Daoy (cell line): ENCODE data around the gene FAM110D. TPM values are rescaled to one million over a fixed set of nuclear protein-coding genes. Genes with fewer than 3 reads are reported as not detected.

Source experiments
- DNase-seq: peaks from one replicate; pipeline ENCODE4 v3.0.0-alpha.2; 2015; ENCODE audit warnings: low read depth
- total RNA-seq: library from RNA; depleted of rRNA; stranded (reverse); fragments of >200 nt; shearing (Covaris generic); gene quantifications from 2 replicates; pipeline ENCODE4 v1.2.3, GENCODE V29; 2014

The FAM110D gene
- total RNA-seq, 1 experiment from 2014 or later = 0.51 TPM

DNA sequence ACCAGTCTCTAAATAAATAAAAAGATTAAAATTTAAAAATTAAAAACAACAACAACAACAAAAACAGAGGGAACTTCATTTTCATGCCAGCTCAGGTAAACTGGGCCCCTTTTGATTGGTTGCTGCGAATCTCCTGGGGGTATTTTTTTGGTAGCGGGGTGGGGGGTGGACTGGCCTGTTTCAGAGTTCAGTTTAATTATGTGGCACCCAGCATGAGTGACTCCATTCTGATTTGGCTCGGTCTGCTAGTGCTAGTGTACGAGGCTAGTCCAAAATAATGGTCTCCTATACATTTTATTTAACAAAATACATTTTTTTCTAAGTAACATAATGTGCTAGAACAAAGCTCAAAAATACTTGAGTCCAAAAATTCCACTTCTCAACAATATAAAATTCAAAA is 29.1 kb upstream of the FAM110D start:
- DNase-seq = no peak

DNA sequence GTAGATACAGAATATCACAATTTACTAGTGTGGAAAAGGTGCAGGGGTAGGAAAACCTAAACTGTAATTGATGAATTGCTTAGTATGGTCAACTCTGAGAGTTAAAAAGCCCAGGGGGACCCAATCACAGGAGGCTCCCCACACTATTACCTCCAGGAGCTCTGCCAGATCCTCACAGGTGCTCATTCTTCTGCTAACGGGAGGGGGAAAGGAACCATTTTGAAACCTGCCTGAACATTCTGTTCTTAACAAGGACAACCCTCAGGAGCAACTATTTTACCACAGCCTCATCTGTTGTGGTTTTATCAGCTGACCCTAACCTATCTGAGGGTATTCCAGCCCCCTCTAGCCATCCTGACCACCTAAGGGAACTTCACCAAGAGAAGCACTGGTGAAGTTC is 28.2 kb upstream of the FAM110D start:
- no peak for DNase-seq

DNA sequence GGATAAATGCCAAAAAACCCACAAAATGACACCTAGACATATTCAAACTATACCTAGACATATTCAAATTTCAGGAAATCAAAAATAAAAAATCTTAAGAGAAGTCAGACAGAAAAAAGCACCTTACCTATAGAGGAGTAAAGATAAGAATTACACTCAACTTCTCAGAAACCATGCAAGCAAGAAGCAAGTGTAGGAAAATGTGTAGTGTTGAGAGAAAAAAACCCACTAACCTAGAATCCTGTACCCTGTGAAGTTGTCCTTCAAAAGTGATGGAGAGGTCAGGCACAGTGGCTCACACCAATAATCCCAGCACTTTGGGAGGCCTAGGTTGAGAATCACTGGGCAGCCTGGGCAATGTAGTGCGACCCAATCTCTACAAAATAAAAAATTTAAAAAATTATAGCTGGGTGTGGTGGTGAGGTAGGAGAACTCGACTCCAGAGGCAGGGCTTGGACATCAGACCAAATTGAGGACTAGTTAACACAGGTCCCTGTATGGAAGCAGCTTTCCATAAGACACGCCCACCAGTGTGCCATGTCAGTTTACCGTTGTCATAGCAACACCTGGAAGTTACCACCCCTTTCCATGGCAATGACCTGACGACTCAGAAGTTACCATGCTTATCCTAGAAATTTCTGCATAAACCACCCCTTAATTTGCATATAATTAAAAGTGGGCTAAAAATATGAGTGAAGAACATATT is 26.6 kb upstream of the FAM110D start:
- DNase-seq = peak; percentile 25

DNA sequence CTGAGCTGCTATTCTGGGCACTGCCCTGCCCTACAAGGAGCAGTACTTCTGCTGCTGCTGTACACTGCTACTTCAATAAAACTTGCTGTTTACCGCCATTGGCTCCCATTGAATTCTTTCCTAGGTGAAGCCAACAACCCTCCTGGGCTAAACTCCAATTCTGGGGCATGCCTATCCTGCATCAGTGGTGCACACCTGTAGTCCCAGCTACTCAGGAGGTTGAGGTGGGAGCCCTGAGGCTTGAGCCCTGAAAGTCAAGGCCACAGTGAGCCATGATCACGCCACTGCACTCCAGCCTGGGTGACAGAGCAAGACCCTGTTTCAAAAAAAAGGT is 26.1 kb upstream of the FAM110D start:
- DNase-seq = no peak

DNA sequence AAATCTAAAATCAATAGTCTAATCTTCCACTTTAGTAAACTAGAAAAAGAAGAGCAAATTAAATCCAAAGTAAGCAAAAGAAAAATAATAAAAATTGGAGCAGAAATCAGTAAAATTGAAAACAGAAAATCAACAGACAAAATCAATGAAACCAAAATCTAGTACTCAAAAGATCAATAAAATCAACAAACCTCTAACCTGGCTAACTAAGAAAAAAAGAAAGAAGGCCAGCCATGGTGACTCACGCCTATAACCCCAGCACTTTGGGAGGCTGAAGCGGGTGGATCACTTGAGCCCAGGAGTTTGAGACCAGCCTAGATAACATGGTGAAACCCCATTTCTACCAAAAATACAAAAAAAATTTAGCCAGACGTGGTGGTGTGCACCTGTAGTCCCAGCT is 24.4 kb upstream of the FAM110D start:
- no peak for DNase-seq

DNA sequence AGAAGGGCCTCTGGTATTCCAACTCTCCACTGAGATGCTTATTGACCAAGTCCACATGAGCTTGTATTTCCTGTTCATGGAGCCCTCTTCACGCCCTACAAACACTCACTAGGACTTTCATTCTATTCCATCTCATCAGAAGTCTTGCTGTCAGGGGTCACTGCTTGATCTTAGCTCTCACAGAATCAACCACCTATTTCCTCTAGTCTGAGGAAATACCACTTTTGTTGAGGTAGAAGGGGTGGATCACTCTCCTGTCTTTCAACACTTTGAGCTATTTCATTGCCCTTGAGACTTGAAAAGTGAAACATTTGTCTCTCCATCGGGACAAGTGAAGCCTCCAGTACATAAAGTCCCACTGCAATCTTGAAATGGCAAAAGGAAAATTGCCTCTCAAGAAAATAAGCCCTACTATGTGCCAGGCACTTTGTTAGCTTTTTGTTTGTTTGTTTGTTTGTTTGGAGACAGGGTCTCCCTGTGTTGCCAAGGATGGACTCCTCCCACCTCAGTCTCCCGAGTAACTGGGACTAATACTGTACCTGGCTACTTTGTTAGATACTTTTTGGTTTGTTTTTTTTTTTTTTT is 19.8 kb upstream of the FAM110D start:
- no peak for DNase-seq

DNA sequence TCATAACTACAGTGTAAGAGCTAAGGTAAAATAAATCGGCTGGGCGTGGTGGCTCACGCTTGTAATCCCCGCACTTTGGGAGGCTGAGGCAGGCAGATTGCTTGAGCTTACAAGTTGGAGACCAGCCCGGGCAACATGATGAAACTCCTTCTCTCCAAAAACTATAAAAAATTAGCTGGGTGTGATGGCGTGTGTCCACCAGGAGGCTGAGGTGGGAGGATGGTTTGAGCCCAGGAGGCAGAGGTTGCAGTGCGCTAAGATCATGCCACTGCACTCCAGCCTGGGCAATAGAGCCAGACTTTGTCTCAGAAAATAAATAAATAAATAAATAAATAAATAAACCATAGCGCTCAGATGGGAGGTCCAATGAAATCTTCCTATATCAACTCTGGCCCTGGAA is 16.7 kb upstream of the FAM110D start:
- no peak for DNase-seq

DNA sequence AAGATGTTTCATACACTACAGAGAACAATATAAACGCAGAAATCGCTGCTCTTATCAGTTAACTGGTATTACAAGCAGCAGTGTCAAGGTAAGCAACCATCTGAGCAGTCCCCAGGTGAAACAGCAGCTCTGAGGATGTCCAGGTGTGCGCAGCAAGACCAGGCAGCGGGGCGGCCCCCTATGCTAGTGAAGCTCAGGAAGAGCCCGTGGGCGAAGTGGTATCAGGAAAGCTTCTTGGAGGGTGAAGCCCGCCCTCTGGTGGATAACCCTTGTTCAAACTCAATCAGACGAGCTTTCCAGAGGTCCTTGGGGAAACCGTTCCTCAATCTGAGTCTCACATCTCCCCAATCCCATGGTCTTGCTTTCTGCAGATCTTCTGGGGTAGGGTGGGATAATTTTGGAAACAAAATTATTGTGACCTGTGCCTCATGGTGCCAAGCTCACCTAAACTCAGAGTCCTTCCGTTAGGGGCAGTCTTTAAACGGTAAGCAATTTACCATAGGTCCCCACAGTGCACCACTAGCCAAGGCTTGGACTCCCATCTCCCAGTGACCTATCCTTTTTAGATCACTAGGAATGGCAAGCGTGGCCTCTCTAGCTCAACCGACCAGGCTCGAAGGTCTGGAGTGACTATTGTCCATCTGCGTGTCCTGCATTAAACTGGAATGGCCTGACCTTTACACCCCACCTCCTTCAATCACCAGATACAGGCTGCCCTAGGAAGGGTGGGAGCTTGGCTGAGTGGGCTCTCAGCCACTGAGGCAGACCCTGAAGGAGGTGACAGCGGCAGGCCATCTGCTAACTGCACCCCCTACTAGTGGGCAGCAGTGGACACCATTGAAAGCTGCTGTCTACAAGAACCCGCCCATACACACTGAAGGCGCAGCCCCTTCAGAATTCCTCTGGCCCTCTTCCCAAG is 13.6 kb upstream of the FAM110D start:
- peak; percentile 83 for DNase-seq

DNA sequence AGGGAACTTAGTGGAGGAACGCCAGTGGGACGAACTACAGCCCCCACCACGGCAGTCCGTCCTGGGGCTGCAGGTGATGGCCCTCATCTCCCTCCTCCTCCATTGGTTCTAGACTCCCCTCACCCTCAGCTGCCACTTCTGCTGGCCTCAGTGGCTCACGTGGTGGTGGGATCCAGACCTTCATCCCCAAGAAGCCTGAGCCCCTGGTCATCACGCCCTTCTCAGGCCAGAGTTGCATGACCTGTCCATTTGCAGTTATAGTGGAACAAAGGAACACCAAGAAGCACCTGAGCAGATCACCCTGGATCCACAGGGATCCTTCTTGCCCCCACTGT is 13.0 kb upstream of the FAM110D start:
- DNase-seq = no peak

DNA sequence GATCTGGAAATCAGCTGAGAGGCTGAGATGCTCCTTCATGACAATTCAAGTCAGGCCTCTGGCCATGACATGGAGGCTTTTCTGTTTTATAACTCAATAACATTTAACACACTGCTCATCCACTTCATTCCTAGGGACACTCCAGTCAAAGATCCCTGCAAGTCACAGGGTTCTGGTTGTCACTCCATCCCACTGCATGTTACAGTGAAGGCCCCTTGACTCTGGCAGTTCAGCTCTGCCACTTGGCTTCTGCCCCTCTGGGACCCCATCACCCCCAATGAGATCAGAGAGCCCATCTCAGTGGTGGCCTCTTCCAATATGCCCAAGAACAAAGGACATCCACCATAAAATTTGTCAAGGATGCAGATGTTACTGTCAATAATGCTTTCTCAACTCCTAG is 10.0 kb upstream of the FAM110D start:
- no peak for DNase-seq

DNA sequence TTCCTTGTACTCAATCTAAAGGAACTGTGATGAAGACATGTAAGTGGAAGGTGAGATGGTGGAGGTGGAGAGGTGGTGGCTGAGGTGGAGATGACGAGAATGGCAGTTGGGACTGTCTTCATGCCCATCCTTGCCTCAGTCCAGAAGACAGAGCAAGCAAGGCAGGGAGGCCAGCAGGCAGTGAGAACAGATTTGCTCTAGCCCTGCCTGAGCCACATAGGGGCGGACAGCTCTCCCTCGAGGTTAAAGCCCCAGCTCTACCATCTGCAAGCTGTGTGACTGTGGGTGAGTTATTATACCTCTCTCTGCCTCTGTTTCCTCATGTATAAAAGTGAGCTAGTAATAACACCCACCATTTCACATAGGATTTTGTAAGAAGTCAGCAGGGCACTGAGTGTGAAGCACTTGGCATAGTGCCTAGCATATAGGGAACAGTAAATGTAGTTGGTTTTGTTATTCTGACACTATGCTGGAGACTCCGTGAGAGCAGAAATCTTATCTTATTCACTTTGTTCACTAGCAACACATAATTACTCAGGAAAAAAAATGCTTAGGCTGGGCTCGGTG is 4.8 kb upstream of the FAM110D start:
- DNase-seq = no peak

DNA sequence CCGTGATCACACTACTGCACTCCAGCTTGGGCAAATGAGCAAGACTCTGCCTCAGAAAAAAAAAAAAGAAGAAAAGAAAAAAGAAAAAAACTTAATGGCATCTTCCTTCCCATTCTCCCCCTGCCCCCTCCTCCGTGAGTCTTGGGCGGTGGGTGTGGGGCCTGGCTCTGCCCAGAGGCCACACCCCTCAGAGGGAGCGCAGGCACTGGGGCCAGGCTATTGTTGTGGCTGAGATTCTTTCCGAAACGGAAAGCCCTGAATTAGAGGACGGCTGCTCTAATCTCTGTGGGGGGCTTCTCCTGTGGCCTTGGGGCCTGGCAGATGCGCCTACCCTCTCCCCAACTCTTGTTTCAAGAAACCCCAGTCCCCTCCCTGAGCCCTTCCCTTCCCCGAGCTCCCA is 4.1 kb upstream of the FAM110D start:
- no peak for DNase-seq

DNA sequence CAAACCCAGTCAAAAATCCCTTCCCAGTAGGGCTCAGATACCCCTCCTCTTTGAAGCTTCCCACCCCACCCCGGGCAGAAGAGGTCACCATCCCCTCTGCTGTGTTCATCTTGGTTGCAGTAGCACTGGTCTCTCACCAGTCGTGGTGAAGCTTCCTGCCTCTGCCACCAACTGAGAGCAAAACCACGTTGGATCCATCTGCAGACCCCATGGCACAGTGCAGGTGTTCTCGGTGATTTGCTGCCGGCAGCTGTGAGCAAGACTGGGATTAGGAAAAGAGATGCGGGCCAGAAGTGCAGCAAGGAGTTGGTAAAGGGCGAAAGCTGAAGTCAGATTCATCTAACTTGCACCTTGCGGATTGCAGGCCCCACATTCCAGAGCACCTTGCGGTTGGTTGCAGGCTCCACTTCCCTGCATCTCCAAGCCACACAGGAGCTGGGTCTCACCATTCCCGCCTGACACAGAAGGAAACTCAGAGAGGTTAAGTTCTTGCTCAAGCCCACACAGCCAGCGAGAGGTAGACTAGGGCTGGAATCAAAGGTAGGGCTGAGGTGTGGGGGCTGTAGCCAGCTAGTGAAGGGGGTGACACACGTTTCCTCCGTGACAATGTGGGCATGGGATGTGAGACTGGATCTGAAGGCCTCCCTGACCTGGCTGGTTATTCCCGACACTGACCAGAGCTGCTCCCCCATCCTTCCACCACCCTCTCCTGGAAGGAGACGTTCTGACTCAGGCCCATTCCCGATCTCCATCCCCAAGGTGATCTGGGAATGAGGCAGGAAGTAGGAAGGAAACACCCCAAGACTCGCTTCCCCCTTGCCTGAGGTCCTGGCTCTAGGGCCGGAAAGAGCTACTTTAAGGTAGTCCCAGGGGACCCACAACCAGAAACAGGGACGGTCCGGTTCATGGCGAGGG is 3.3 kb upstream of the FAM110D start:
- DNase-seq = no peak

DNA sequence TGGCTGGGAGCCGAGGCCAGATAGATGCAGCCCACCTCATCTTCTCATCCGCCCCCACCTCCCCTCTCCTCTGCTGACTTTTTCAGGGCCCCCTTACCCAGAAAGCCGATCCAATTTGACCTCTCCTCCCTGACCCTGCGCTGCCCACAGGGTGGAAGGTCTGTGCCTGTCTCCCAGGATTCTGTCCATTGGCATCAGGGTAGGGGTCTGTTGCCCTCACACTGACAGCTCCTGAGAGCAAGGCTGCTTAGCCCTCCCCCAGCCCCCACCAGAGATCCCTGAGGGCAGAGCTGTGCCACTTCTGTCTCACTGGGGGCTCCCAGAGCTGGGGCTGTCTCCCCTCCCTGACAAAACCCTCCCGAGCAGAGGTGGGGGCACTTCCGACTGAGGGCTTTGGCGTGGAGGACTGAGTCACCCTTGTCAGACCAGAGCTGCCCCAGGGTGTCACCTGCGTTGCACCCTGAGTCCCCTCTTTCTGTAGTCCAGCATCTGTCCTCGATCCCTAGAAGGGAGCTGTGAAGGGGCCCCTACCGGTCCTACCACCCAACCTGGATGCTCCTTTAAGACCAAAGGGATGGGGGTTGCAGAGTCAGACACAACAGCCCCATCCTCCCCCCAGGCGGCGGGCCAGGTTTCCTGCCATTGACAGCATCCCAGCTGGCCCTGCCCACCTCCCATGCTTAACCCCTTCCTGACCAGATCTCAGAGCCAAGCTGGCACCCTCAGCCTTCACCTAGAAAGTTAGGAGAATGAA is 2.4 kb upstream of the FAM110D start:
- DNase-seq = peak; percentile 47

DNA sequence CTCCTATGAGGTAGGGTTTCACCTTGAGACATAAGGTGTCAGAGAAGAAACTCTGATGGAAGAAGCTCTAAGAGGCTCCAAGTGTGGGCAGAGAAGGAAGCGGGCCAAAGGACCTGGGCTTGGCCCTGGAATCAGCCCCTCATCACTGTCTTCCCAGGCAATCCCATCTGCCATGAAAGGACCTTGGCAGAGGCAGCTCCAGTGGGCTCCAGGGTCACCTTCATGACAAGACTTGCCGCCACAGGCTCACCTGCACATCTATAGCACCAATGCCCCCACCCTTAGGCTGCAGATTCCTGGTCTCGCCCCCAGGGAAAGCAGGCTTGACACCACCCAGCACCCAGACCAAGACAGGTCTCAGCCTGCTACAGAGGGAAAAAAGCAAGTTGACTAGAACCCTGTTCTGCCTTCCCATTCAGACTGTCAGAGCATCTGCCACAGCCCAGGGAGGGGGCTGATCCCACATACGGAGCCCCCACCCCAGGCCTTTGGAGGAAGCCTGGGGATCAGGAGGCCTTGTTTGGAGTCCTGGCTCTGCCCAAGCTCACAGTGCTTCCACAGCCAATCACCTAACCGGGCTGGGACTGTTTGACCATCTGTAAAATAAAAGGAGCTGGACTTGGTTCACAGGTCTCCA is 490 bp upstream of the FAM110D start:
- DNase-seq = no peak

DNA sequence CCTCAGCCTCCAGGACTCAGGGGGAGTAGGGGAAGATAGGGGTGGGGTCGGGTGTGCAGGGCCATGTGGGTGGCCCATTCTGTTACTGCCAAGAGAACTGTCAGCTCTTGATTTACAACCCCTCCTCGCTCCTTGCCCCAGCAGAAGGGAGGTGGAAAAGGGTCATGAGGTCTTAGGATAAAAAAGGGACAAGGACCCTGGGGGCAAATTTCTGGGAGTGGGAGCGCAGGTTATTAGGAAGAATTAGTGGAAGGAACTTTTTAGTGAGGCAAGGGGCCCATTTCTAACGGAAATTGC is 812 bp downstream of the FAM110D start:
- DNase-seq = no peak

DNA sequence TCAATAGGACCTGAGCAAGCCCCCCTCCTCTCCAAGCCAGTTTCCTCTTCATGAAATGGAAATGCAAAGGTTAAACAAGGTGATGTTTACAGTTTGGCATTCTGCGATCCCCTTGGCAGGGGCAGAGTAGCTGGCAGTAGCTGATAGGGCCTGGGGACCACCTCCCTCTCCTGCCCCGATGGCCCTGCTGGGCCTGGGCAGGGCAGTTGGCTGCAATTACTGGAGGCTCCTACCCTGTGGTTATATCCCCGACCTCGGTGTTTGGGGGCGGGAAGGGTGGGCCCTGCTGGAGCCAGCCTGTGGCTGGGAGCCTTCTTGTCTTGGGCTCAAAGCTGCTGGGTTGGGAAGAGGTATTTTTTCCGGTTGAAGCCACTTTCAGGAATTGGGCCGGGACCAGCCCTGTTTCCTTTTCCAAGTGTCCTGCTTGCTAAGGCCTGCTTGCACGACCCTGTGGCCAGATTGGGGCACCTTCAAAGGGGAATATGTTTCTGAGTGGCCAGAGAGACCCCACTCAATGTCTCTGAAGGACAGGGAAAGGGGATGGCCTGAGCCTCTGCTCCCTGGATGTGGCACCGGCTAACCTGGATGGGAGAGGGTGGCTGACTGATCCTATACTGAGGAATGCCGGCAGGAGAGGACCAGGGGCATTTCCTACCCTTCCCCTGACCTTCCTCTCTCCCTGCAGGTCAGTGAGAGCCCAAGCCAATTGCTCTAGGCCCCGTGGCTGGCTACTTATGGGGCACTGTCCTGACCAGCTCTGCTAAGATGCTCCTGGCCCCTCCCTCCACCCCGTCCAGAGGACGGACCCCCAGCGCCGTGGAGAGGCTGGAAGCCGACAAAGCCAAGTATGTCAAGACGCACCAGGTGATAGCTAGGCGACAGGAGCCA is 1.9 kb downstream of the FAM110D start:
- no peak for DNase-seq

DNA sequence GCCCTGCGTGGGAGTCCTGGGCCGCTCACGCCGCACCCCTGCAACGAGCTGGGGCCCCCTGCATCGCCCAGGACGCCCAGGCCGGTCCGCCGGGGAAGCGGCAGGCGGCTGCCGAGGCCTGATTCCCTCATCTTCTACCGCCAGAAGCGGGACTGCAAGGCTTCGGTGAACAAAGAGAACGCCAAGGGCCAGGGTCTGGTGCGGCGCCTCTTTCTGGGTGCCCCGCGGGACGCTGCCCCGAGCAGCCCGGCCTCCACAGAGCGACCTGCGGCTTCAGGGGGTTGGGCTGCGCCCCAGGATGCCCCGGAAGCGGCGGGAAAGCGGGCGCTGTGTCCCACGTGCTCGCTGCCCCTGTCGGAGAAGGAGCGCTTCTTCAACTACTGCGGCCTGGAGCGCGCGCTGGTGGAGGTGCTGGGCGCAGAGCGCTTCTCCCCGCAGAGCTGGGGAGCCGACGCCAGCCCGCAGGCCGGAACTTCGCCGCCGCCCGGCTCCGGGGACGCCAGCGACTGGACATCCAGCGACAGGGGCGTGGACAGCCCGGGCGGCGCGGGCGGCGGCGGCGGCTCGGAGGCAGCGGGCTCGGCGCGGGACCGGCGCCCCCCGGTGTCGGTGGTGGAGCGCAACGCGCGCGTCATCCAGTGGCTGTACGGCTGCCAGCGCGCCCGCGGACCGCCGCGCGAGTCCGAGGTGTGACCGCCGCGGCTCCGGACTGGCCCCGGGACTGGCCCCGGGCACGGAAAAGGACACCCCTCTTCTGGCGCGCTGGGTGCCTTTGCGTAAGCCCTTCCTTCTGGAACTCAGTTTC is 2.7 kb downstream of the FAM110D start:
- DNase-seq = peak; percentile 76

DNA sequence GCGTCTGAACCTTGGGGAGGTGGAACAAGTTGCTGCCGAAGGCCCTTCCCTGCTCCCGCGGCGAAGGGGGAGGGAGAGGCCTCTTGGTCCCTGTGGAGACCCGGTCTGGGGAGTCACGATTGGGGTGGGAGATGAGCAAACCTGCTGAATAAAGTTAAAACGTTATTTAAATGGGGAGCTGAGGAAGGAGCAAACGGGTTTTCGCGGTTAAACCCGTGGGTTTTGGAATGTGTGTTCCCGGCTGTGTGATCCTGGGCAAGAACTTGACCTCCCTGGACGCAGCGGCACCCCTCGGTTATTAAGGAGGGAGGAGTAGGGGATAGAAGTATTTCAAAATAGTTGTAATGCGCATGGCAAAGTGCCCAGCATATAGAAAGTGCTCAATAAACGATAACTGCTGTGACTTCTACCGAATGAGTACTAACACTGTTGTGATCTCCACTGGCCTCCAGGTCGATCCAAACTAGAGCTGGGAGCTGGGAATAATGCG is 3.4 kb downstream of the FAM110D start:
- DNase-seq = no peak
